GM08714 (cell line): Measurements from ENCODE around the gene GPR15LG.

Source experiments
- H3K4me3 ChIP-seq: fragments of 200-500 bp; sonication (Bioruptor generic); 2 replicates; pipeline ENCODE4 v1.5.1; 2014; ENCODE audit warnings: mild to moderate bottlenecking, low read length, inconsistent platforms
- ZNF274 ChIP-seq: IDR thresholded peaks from 2 replicates; pipeline ENCODE4 v1.6.1; 2012; ENCODE audit warnings: mild to moderate bottlenecking, low read depth, low read length

Gene GPR15LG

GRCh38 chr10:84195044-84195830 lies 21.6 kb downstream of the GPR15LG start:
- TF ChIP-seq ZNF274 = no peak
- H3K4me3 ChIP-seq = peak overlapping the region; percentile 49; the same call in 1 of the 2 replicates

GRCh38 chr10:84196083-84196482 lies 22.5 kb downstream of the GPR15LG start:
- TF ChIP-seq ZNF274 = no peak

GRCh38 chr10:84196941-84197340 lies 23.3 kb downstream of the GPR15LG start:
- no peak for TF ChIP-seq ZNF274
- no peak overlapping the region for H3K4me3 ChIP-seq

More at GRCh38 chr10:84196083-84196482, 22.5 kb downstream of the GPR15LG start:
- H3K4me3 ChIP-seq = no peak overlapping the region

- no peak for TF ChIP-seq ZNF274
- no peak overlapping the region for H3K4me3 ChIP-seq
Measured at GRCh38 chr10:84197643-84198042, 24.0 kb downstream of the GPR15LG start.

DNA sequence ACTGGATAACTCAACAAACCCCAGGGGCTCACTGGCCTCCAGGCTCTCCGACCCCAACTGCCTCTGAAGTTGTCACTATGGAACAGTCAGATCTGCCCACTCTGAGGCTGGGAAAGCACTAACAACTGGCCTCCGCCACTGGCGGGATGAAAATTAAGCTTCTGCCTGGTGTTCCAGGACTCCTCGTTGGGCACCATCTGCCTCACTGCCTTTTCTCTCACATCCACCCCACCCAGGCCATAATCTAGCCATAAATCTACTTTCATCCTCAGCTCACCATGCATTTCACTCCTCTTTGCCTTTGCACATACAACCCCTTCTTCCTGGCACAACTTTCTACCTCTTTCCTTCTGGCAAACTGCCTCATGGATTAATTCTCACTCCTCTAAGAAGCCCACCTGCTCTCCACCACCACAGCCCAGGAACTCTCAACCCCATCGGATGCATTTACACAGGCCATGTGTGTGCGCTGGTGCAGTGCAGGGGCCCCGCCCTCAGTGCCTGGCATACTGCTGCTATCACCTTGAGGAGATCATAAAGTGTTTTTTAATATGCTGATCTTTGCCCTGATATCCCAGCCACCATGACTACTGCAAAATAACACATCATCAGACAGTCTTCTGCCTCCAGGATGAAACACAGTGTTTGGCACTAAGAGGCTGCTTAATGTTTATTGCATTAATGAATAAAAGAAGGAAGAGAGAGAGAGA lies 24.8 kb downstream of the GPR15LG start:
- TF ChIP-seq ZNF274 = no peak
- no peak overlapping the region for H3K4me3 ChIP-seq

- H3K4me3 ChIP-seq = no peak overlapping the region
- TF ChIP-seq ZNF274 = no peak
Measured at GRCh38 chr10:84200537-84201243, 27.1 kb downstream of the GPR15LG start.

DNA sequence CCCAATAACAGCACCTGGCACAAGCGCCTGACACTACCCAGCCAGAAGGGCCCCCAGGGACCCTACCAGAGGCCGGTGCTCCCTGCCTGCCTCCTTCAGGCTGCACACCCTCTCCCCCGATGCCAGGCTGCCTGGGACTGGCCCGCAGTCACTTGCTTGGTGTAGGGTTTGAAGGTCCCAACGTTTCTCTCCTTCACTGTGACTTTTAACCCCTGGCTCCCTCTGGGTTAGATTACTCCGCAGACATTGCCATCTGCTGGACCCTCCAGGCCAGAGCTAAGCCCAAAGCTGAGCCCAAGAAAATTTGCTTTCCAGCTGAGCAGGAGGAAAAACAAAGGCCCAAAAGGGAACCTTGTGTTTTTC lies 27.6 kb downstream of the GPR15LG start:
- no peak overlapping the region for H3K4me3 ChIP-seq
- TF ChIP-seq ZNF274 = no peak

- no peak for TF ChIP-seq ZNF274
- H3K4me3 ChIP-seq = no peak overlapping the region
Measured at GRCh38 chr10:84201682-84202081, 28.1 kb downstream of the GPR15LG start.

DNA sequence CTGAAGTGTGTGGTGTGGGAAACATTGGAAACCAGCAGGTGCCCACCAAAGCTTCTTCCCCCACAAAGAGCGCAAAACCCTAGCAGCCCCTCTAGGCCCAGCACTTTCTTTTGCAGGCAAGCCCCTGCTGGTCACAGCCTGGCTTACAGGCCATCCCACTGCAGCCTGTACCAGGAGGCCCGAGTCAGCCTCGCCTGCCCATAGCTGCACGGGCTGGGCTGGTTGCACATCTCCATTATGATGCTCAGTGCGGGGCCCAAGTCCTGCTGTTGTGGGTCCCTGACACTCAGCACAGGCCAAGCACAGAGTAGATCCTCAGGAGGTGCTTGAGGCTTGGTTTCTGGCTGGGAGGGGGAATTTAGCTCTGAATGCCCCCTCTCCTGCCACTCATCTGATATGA lies 28.7 kb downstream of the GPR15LG start:
- TF ChIP-seq ZNF274 = no peak
- H3K4me3 ChIP-seq = no peak overlapping the region

- H3K4me3 ChIP-seq = no peak overlapping the region
- no peak for TF ChIP-seq ZNF274
Measured at GRCh38 chr10:84204122-84204521, 30.5 kb downstream of the GPR15LG start.

DNA sequence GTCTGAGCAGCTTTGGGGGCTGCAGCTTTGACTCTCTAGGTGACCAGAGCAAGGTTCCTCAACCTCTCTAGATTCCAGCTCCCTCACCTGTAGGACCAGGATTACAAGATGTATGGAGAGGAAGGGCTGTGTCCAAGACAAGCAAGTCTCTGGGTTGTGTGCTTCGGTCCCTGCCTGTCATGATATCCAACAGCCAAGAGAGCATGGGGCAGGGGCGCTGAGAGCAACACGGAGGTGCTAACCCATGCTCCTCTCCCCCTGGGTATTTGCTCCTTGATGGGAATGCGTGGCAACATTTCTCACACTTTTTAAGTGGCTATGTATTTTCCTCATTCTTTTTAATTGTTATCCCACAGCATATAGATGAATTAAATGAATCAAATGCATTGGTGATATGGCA lies 31.0 kb downstream of the GPR15LG start:
- no peak for TF ChIP-seq ZNF274
- H3K4me3 ChIP-seq = no peak overlapping the region

- no peak overlapping the region for H3K4me3 ChIP-seq
Measured at GRCh38 chr10:84205049-84205852, 31.6 kb downstream of the GPR15LG start.

DNA sequence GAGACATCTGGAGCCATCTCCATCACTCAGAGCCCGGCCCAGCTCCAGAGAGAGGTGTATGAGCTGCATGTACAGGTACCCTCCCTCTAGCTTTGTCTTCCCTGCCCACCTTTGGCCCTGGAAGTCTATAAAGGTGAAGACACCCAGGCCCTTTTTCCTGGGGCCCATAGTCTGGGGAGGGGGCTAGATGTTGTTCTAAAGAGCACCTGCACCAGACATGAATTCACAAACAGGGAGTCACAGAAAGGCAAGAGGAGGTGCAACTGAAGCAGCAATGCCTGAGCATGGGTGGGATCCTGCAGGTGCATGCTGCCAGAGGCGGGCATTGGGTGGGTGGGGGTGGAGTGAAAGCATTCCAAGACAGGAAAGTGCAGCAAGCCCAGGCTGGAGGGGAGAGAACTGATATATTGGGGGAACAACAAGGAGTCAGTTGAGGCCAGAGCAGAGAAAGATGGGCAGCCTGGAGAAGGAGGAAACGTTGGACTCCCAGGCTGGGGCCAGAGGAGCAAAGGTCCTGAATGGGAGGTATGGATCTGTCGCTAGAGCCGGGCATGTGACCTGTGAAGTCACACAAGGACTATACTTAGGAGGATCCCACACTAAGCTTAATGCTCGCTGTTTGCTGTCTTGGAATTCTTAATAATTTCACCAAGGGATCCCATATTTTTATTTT lies 32.4 kb downstream of the GPR15LG start:
- no peak overlapping the region for H3K4me3 ChIP-seq
- TF ChIP-seq ZNF274 = no peak

More at GRCh38 chr10:84205049-84205852, 31.6 kb downstream of the GPR15LG start:
- TF ChIP-seq ZNF274 = no peak
